ENCODE measurements around the gene STAC3. TPM values are rescaled to one million over a fixed set of nuclear protein-coding genes. Genes with fewer than 3 reads are reported as not detected.

Gene STAC3
- polyA plus RNA-seq, 3 donors = 4.3 to 9.6 (median 7.8) TPM

- no peak for DNase-seq
Measured at GRCh38 chr12:57255916-57256315, 4.9 kb upstream of the STAC3 start.

GRCh38 chr12:57254506-57255280, 3.7 kb upstream of the STAC3 start:
- no peak for DNase-seq

- no peak for DNase-seq
Measured at GRCh38 chr12:57250541-57250940, 446 bp downstream of the STAC3 start.

GRCh38 chr12:57248934-57249742, 1.8 kb downstream of the STAC3 start:
- no peak for DNase-seq

DNA sequence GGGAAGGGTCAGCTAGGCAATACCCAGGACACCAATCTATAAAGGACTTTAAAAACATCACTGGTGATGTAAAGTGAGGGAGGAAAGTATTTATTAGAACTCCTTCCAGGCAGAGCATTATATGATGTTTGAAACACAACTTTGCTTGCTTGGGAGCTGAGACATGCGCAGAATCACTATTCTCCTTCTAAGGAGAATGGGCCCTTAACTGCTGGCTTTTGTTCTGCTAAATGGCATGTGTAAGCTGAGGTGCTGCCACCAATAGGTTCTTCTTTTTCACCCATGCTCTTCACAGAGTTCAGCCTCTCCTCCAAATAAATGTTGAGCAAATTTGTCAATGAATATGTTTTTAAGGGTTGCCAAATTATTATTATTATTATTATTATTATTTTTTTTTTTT, 3.9 kb downstream of the STAC3 start:
- DNase-seq = no peak

DNA sequence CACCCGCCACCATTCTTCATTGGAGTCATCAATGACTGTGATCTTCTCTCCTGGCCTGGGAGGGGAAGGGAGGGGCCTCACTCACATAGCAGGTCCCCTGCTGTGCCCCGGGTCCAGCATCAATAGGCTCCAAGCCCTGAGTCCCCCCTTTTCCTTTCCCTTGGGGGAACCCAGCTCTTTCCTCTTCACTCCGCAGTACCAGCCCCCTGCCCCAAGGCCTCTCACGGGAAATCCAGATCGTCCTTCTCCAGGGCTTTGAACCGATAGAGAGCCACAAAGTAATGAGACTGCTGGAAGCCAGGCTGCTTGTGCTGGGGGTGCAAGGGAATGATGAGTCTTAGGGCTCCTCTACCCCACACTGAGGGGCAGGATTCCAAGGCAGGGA, 6.7 kb downstream of the STAC3 start:
- DNase-seq = no peak

GRCh38 chr12:57243521-57244311, 7.3 kb downstream of the STAC3 start:
- peak; percentile 84 for DNase-seq

- DNase-seq = peak; percentile 87
Measured at GRCh38 chr12:57242691-57243454, 8.1 kb downstream of the STAC3 start.

GRCh38 chr12:57242329-57242690, 8.7 kb downstream of the STAC3 start:
- no peak for DNase-seq

DNA sequence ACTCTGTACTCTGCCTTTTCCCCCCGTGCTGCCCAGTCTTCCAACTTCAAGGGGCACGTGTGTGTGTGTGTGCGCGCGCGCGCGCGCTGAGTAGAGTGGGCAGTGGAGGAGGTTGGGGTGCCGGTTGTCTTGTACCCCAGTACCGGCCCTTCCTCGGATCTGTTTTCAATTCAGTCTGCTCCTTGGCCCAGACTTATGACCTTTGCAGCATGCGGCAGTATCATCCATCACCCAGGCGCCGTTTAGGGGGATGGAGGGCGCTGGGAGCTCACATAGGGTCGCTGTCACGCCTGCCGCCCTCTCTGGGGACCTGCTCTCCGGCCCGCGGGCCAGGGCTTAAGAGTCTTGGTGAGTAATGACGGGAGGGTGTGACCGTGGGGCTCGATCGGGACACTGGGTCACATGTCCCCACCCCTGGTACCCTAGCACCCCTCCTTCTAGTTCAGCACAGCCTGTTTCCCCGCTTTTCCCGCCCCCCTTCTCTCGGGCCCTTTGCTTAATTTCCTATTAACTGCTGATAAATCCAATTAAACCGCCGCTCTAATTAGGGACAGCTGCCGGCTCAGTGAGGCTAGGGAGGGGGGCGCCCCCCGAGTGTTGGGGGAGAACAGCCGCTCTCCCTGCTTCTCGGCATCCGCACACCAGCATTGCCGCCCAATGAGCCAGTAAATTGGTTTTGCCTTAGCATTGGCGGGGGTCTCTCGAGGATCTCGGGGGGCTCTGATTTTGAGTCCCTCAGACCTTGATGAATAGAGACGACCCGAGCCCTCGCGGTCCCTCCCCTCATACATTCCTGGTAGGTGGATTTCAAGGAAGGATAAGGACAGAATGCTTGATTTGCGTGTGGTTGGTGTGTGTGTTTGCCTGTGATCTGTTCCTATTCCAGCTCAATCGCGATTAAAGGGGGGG, 9.3 kb downstream of the STAC3 start:
- DNase-seq = no peak

DNA sequence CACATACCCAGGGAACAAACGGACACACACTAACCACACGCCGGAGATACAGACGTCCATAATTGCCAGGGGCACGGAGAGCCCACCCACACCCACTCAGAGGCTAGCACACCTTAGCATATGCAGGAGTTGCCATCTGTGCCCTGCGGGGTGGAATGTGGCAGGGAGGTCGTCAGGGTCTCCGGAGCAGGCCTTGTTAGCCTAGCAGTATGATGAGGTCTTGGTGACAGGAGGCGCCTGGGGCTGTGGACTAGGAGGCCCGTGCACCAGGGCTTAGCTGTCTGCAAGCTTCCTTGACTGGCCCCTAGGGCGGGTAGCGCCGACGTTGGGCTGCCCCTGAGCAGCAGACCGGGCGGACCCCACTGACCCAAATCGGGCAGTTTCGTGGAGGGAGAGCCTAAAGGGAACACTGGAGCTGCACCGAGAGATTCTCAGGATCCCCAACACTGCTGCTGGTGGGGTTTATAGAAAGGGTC, 10.0 kb downstream of the STAC3 start:
- DNase-seq = no peak

- no peak for DNase-seq
Measured at GRCh38 chr12:57240066-57240921, 10.7 kb downstream of the STAC3 start.

DNA sequence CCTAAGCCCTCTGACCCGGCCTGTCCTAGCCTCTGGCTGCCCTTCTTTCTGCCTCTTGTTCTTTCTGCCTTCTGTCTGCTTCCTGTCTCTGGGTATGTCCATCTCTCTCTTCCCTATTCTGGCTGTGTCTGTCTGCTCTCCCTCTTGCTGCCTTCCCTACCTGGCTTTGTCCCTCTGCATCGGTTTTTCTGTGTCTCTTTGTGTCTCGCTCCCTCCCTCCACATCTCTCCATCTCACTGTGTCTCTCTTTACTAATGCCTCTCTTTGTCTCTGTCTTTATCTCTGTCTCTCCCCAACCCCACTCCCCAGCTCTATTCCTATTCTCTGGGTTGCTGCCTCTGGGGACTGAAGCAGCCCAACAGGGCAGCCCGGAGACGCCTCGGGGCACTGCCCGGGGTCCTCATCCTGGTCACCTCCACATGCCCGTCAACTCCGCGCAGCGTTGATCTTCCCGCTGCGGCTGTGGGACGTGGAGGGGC, 11.4 kb downstream of the STAC3 start:
- DNase-seq = no peak

GRCh38 chr12:57238854-57239554, 12.0 kb downstream of the STAC3 start:
- DNase-seq = peak; percentile 84

DNA sequence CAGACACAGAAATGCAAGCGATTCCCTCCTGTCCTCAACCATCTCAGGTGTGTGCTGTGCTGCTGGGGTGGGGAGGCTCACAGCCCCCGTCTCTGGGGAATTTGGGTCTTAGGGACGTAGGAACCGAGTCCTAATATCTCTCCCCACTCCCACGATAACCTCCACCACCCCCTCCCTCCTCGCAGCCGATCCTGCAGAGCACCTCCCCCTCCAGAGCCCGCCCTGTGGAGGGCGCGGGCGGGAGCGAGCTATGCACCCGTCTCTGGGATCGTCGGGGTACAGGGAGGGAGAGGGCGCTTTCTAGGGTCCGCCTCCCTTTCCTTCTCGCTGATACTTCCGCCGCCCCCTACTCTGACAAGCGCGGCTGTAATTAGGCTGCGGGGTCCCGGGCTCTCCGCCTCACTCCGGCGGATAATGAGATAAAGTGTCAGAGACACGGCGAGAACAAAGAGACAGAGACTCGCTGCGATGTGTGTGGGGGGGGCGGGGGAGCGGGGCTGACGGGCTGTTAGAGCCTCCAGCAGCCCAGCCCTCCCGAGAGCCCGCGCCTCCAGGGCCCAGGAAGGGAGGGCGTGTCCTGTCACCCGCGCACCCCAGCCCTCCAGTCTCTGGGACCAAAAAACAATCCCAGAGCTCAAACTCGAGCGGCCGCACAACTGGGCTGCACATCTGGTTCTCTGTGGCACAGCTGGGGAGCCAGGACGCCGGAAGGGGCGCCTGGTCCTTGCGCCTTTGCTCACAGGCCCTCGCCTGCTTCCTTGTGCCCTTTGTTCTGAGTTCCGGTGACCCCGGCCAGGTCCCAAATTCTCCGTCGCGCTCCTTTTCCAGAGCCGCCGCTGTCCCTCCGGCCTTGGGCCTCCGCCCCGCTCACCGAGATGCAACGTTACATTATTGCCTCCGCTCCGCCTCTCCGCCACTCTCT, 12.8 kb downstream of the STAC3 start:
- no peak for DNase-seq

DNA sequence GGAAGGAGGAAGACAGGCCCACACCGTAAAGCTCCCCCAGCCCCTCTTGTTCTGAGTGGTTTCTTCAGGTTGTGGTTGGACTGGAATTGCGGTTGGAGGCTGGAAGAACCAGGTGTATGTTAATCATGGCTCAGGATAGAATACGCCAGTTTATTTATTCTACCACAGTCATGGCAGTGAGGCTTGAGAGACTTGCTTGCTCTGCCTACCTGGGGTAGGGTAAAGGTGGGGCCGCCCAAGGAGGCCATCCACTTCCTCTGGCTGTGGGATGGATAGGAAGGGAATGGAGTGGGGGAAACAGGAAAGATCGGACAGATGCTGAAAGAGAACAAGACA, 13.4 kb downstream of the STAC3 start:
- no peak for DNase-seq

DNA sequence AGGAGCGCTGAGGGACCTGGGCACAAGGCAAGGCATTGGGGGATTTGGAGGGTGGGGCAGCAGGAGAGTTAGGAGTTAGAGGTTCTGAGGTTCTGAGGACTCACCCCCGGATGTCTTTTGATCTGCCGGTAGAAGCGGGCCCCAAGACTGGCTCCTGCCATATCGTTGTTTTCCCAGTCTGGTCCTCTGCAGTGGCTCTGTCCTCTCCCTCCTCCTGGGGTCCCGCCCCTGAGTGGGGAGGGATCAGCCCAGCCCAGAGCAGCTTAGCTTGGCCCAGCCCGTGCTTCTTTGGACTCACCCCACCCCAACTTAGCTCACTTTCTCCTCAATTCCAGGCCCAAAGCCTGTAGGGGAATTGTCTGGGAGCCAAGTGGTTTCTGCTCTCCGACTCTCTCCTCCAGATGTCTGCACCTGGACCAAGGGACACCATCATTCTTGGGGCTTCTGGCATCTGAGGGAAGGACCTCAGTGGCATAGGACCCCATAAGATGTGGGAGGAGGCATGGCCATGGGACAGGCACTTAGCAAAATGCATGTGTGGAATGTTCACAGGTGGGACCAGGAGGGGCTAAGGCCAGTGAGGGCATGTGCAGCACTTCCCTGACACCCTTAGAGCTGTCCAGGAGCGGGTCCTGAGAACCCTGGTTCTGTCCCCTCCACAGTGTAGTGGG, 13.9 kb downstream of the STAC3 start:
- no peak for DNase-seq
